HCT116 (cell line): Measurements from ENCODE around the gene PSMB4. TPM values are rescaled to one million over a fixed set of nuclear protein-coding genes. Genes with fewer than 3 reads are reported as not detected.

Experiments used
- ATAC-seq: fragments of 200-7000 bp; cut with Tn5 transposase; 2 replicates; pipeline ENCODE4 v1.9.1; 2020; ENCODE audit warnings: mild to moderate bottlenecking, moderate library complexity
- BruUV-seq: library from RNA; stranded (reverse); fragments of 400-500 nt; replicated peaks from 2 replicates; lab custom pipeline; 2021; lab: Mats Ljungman, UMichigan
- CTCF ChIA-PET: fragments of 300-600 bp; sonication (Branson Sonifier 250); formaldehyde crosslinking; loops from one replicate; lab custom pipeline; 2021; ENCODE audit warnings: antibody characterized with exemption; lab: Charles Lee
- POLR2A ChIA-PET: fragments of 300-600, 350-600 bp; sonication (Branson Sonifier 250); formaldehyde crosslinking; loops from one replicate; lab custom pipeline; 2021; ENCODE audit warnings: antibody characterized with exemption; lab: Charles Lee
- RAD21 ChIA-PET, 2 experiments: fragments of 300-600 bp; sonication (Branson Sonifier 250); formaldehyde crosslinking; loops; one replicate each; lab custom pipeline; 2023; ENCODE audit warnings: low total read pairs in 2 of 2; ENCODE audit not compliant: uncharacterized antibody in 2 of 2, unreplicated experiment in 2 of 2, low non-redundant PET in 1 of 2; lab: Charles Lee
- DNase-seq: peaks from one replicate; pipeline ENCODE4 v3.0.0-alpha.2; 2010; ENCODE audit warnings: low read depth, low spot score
- H2AFZ ChIP-seq: fragments of 200-600 bp; shearing (Covaris generic), sonication (generic); 2 replicates; pipeline ENCODE4 v1.6.1; 2017; ENCODE audit warnings: low read depth, mixed run types, mixed read lengths, antibody characterized with exemption, low read length; ENCODE audit not compliant: poor library complexity, severe bottlenecking
- H3K27ac ChIP-seq: 2 replicates; pipeline ENCODE4 v1.5.1; 2012; ENCODE audit warnings: low read depth, low read length
- H3K27me3 ChIP-seq: fragments of 200-600 bp; sonication (generic); 2 replicates; pipeline ENCODE4 v1.6.1; 2016; ENCODE audit warnings: mixed run types, low read length, mixed read lengths; ENCODE audit not compliant: insufficient read depth
- H3K36me3 ChIP-seq, 2 experiments: fragments of 200-500 bp in 1 of 2; fragments of 200-600 bp in 1 of 2; sonication (Bioruptor generic) in 1 of 2; sonication (generic) in 1 of 2; 2 replicates each; pipeline versions ENCODE4 v1.5.1 to v1.6.1; 2014 to 2016; ENCODE audit warnings: low read length in 2 of 2, inconsistent platforms in 1 of 2, mixed read lengths in 1 of 2, mixed run types in 1 of 2; ENCODE audit not compliant: insufficient read depth in 2 of 2, control insufficient read depth in 1 of 2
- H3K4me1 ChIP-seq, 2 experiments: fragments of 200-600 bp in 1 of 2; sonication (generic) in 1 of 2; 2 replicates each; pipeline versions ENCODE4 v1.5.1 to v1.6.1; 2012 to 2017; ENCODE audit warnings: low read length in 2 of 2, inconsistent platforms in 1 of 2, mild to moderate bottlenecking in 1 of 2, mixed read lengths in 1 of 2, mixed run types in 1 of 2, moderate library complexity in 1 of 2; ENCODE audit not compliant: insufficient read depth in 2 of 2, control insufficient read depth in 1 of 2
- H3K4me2 ChIP-seq: fragments of 200-600 bp; sonication (generic); 2 replicates; pipeline ENCODE4 v1.6.1; 2017; ENCODE audit warnings: mixed run types, low read length, mixed read lengths
- H3K4me3 ChIP-seq, 2 experiments: fragments of 200-600 bp in 1 of 2; sonication (generic) in 1 of 2; replicated peaks in 1 of 2; 2 replicates each; pipeline ENCODE4 v1.5.1; 2011 to 2016; ENCODE audit warnings: low read length in 2 of 2, control low read depth in 1 of 2, low read depth in 1 of 2, mild to moderate bottlenecking in 1 of 2, mixed read lengths in 1 of 2, mixed run types in 1 of 2
- H3K79me2 ChIP-seq: fragments of 200-600 bp; sonication (generic); 2 replicates; pipeline ENCODE4 v1.6.1; 2017; ENCODE audit warnings: mild to moderate bottlenecking, mixed run types, low read length, moderate library complexity, mixed read lengths; ENCODE audit not compliant: insufficient read depth
- H3K9ac ChIP-seq: fragments of 200-600 bp; sonication (generic); 2 replicates; pipeline ENCODE4 v1.6.1; 2016; ENCODE audit warnings: low read length, mixed read lengths
- H3K9me2 ChIP-seq: fragments of 200-600 bp; sonication (generic), shearing (Covaris generic); 2 replicates; pipeline ENCODE4 v1.6.1; 2017; ENCODE audit warnings: mixed run types, mild to moderate bottlenecking, moderate library complexity; ENCODE audit not compliant: insufficient read depth
- H3K9me3 ChIP-seq, 2 experiments: fragments of 200-500 bp in 1 of 2; fragments of 200-600 bp in 1 of 2; sonication (Bioruptor generic) in 1 of 2; sonication (generic) in 1 of 2; 2 replicates each; pipeline ENCODE4 v1.6.1; 2014 to 2017; ENCODE audit warnings: low read length in 2 of 2, mixed read lengths in 2 of 2, inconsistent platforms in 1 of 2, low read depth in 1 of 2, mild to moderate bottlenecking in 1 of 2, mixed run types in 1 of 2, moderate library complexity in 1 of 2; ENCODE audit not compliant: control insufficient read depth in 1 of 2, insufficient read depth in 1 of 2
- H4K20me1 ChIP-seq: fragments of 200-600 bp; sonication (generic), shearing (Covaris generic); 2 replicates; pipeline ENCODE4 v1.6.1; 2017; ENCODE audit warnings: mixed run types, mild to moderate bottlenecking, moderate library complexity; ENCODE audit not compliant: insufficient read depth
- ATF3 ChIP-seq: IDR thresholded peaks from 2 replicates; pipeline ENCODE4 v1.6.1; 2012
- CBX3 ChIP-seq: IDR thresholded peaks from 2 replicates; pipeline ENCODE4 v1.6.1; 2012; ENCODE audit warnings: low read depth
- CEBPB ChIP-seq: IDR thresholded peaks from 2 replicates; pipeline ENCODE4 v1.6.1; 2012; ENCODE audit warnings: low read depth
- EGR1 ChIP-seq: IDR thresholded peaks from 2 replicates; pipeline ENCODE4 v1.6.1; 2012; ENCODE audit warnings: low read depth
- ELF1 ChIP-seq: IDR thresholded peaks from 2 replicates; pipeline ENCODE4 v1.6.1; 2012; ENCODE audit warnings: low read depth, borderline replicate concordance
- EZH2phosphoT487 ChIP-seq: fragments of 200-600 bp; IDR thresholded peaks from 2 replicates; pipeline ENCODE4 v1.6.1; 2018; ENCODE audit warnings: antibody characterized with exemption, borderline replicate concordance
- FOSL1 ChIP-seq: IDR thresholded peaks from 2 replicates; pipeline ENCODE4 v1.6.1; 2012; ENCODE audit warnings: low read depth
- MAX ChIP-seq: IDR thresholded peaks from 2 replicates; pipeline ENCODE4 v1.6.1; 2012
- POLR2A ChIP-seq: IDR thresholded peaks from 2 replicates; pipeline ENCODE4 v1.7.0; 2011; ENCODE audit warnings: borderline replicate concordance; ENCODE audit not compliant: insufficient read depth, insufficient read length; ENCODE audit errors: extremely low read depth
- SIN3A ChIP-seq: IDR thresholded peaks from 2 replicates; pipeline ENCODE4 v1.6.1; 2012; ENCODE audit warnings: low read depth
- SRF ChIP-seq: IDR thresholded peaks from 2 replicates; pipeline ENCODE4 v1.6.1; 2012; ENCODE audit warnings: low read depth
- intact Hi-C: fragments of 100-400 bp; cut with micrococcal nuclease; formaldehyde crosslinking; loops from 2 replicates; pipeline ENCODE4 v1.10.0; 2022
- total RNA-seq: library from RNA; stranded (reverse); gene quantifications from one replicate; pipeline ENCODE4 v1.2.1, GENCODE V29; 2021; ENCODE audit not compliant: unreplicated experiment
- TF ChIP-seq, protein P1 (sequence below): IDR thresholded peaks from 2 replicates; pipeline ENCODE4 v1.6.1; 2011; ENCODE audit warnings: mild to moderate bottlenecking, low read length, moderate library complexity; ENCODE audit not compliant: insufficient replicate concordance; ENCODE audit errors: extremely low read depth

The PSMB4 gene
- total RNA-seq, 1 experiment from 2014 or later = 341 TPM

DNA sequence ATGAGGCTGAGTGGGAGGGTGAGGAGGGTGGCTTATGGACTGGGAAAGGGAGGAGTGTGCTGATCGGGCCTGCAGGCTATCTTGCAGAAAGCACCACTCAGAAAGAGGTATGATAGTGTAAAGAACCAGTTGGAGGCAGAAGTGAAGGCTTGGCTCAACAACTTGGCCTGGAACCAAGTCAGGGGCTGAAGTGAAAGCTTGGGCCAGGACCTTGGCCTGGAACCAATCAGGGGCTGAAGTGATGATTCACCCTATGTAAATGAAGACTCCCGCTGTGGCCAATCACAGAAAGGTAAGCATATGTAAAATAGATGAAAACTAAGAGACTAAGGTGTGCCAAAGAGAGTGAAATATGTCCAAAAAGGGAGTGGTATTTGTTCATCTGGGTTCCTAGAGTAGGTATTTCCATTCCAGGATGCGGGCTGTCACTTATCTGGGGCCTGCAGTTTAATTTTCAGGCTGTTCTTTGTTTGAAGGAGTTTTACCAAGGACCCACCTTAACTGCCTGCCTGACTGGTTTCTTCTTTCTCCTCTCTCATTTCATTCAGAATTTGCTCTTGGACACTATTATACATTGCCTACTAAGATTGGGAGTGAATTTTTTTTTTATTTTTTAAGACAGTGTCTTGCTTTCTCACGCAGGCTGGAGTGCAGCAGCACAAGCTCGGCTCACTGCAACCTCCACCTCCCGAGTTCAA lies 47.2 kb upstream of the PSMB4 start (continued):
- TF ChIP-seq POLR2A (no peak), SRF (no peak), EGR1 (no peak), FOSL1 (no peak), ATF3 (no peak), CBX3 (no peak), SIN3A (no peak)

DNA sequence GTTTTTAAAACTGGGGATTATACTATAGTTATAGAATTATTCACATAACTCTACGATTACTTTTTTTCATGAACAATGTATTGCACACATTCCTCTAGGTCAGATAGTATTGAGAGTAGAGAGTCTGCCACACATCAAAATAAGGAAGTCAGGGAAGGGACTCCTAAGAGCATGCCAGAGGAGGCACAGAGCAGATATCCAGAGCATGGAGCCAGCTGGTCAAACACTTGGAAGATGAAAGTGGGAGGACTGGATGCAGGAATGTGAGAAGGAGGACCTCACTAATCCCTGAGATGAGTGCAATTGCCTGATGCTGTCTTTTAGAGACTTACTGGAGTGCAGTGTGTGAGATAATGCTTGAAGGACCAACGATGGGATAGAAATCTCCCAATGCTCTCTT lies 42.7 kb upstream of the PSMB4 start:
- Histone ChIP-seq H3K27ac (no peak overlapping the region), H3K4me3 (no peak overlapping the region), H3K79me2 (no peaks in the 10 kb centered on the region), H4K20me1 (no peaks in the 10 kb centered on the region), H3K9ac (no peak overlapping the region), H3K36me3 (no peaks in the 10 kb centered on the region), H3K4me2 (no peak overlapping the region), H3K27me3 (no peaks in the 10 kb centered on the region), H3K9me2 (no peaks in the 10 kb centered on the region), H3K9me3 (peaks cover 0 to 9% of the 10 kb centered on the region in 2 experiments; a peak in 1 of 4 replicates), H2AFZ (no peak overlapping the region), H3K4me1 (no peaks in the 10 kb centered on the region)
- RAD21 ChIA-PET = no interaction called here
- no peak for TF ChIP-seq EZH2phosphoT487
- TF ChIP-seq MAX = no peak
- no peak for TF ChIP-seq EGR1
- TF ChIP-seq, protein P1, sequence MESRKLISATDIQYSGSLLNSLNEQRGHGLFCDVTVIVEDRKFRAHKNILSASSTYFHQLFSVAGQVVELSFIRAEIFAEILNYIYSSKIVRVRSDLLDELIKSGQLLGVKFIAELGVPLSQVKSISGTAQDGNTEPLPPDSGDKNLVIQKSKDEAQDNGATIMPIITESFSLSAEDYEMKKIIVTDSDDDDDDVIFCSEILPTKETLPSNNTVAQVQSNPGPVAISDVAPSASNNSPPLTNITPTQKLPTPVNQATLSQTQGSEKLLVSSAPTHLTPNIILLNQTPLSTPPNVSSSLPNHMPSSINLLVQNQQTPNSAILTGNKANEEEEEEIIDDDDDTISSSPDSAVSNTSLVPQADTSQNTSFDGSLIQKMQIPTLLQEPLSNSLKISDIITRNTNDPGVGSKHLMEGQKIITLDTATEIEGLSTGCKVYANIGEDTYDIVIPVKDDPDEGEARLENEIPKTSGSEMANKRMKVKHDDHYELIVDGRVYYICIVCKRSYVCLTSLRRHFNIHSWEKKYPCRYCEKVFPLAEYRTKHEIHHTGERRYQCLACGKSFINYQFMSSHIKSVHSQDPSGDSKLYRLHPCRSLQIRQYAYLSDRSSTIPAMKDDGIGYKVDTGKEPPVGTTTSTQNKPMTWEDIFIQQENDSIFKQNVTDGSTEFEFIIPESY = no peak
- TF ChIP-seq CEBPB = no peak
- TF ChIP-seq SRF = no peak
- TF ChIP-seq ELF1 = no peak
- DNase-seq (no peak), ATAC-seq (no peak)
- intact Hi-C loops = no loop called here
- POLR2A ChIA-PET = no interaction called here
- CTCF ChIA-PET = interaction anchor here (1.5 kb wide), 1 partner anchor 16 kb away, joined by 5 read pairs; no protein-coding TSS in a partner anchor
- BruUV-seq = no TSS peak
